Measurements from ENCODE around the gene PLEKHG4.

Gene PLEKHG4

DNA sequence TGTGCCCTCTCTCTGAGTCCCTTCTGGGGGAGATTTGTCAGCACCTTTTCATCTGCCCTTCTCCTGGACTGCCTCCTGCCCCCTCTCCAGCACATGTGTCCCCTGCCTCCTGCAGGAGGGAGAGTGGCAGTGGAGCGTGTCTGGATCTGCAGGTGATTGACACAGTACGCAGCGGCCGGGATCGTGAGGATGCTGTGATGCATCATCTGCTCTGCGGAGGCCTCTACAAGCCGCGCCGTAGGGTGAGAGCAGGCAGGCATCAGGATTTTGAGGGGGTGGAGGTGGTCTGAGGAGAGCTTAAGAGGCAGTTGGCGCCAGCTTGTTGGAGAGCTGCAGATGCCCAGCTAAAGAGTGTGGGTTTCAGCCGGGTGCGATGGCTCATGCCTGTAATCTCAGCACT is 19.6 kb upstream of the PLEKHG4 start:
- TF ChIP-seq, protein P1, sequence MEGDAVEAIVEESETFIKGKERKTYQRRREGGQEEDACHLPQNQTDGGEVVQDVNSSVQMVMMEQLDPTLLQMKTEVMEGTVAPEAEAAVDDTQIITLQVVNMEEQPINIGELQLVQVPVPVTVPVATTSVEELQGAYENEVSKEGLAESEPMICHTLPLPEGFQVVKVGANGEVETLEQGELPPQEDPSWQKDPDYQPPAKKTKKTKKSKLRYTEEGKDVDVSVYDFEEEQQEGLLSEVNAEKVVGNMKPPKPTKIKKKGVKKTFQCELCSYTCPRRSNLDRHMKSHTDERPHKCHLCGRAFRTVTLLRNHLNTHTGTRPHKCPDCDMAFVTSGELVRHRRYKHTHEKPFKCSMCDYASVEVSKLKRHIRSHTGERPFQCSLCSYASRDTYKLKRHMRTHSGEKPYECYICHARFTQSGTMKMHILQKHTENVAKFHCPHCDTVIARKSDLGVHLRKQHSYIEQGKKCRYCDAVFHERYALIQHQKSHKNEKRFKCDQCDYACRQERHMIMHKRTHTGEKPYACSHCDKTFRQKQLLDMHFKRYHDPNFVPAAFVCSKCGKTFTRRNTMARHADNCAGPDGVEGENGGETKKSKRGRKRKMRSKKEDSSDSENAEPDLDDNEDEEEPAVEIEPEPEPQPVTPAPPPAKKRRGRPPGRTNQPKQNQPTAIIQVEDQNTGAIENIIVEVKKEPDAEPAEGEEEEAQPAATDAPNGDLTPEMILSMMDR (IDR thresholded peaks at IDR 0.05): no peak

DNA sequence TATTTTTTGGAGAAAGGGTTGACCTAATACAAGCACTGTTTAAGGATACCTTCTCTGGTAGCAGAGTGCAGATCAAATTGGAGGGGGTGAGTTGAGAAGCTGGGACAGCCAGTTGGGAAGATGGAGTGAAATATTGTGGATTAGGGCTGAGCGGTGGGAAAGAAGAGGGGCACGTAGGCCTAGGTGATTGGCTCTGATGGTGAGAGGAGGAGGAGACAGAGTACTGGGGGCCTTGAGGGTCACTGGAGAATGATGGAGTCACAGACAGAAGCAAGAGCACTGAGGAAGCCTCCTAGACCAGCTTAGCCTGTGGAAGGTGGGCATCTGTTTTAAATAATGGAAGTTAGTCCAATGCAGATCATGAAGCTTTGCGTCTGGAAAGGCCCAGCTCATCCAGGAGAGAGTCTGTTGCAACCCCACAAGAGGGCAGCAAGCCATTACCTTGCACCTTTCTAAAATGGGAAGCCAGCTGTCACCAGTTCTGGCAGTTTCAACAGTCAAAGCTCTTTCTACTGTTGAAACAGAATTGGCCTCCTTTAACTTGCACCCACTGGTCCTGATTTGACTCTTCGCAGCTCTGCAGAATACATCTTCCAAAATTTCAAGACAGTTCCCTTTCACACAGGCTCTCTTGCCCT is 18.8 kb upstream of the PLEKHG4 start:
- TF ChIP-seq, protein P1 (IDR thresholded peaks at IDR 0.05): peak; percentile 69

- TF ChIP-seq, protein P1 (IDR thresholded peaks at IDR 0.05): no peak
Measured at GRCh38 chr16:67263201-67263600, 16.1 kb upstream of the PLEKHG4 start.

DNA sequence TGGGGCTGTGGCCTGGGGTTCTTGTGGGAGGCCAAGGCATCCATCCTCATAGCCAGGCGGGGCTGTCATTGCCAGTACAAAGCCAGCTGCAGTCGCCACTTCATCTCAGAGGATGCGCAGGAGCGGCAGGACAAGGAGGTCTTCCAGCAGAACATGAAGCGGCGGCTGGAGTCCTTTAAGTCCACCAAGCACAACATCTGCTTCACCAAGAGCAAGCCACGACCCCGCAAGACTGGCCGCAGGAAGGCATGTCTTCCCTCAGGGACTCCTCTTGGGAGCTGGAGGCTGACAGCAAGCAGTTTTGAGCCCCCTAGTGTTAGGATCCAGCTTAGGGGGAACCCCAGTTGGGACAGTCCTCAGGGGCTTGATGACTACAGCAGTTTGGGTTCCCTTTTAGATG is 15.1 kb upstream of the PLEKHG4 start:
- TF ChIP-seq, protein P1 (IDR thresholded peaks at IDR 0.05): no peak

- TF ChIP-seq, protein P1 (IDR thresholded peaks at IDR 0.05): no peak
Measured at GRCh38 chr16:67264866-67265265, 14.5 kb upstream of the PLEKHG4 start.

GRCh38 chr16:67265834-67266233 is 13.5 kb upstream of the PLEKHG4 start:
- TF ChIP-seq, protein P1 (IDR thresholded peaks at IDR 0.05): no peak

- TF ChIP-seq, protein P1 (IDR thresholded peaks at IDR 0.05): no peak
Measured at GRCh38 chr16:67268136-67268579, 11.2 kb upstream of the PLEKHG4 start.

- TF ChIP-seq, protein P1 (IDR thresholded peaks at IDR 0.05): no peak
Measured at GRCh38 chr16:67269766-67270165, 9.6 kb upstream of the PLEKHG4 start.

Data from LNCAP (cell line).